A549 (cell line): ENCODE results near the gene MAP4K2. TPM values are rescaled to one million over a fixed set of nuclear protein-coding genes. Genes with fewer than 3 reads are reported as not detected.

Experiments
- ATAC-seq, 2 experiments: fragments of 200-7000 bp in 1 of 2; fragments of >200 bp in 1 of 2; cut with Nextera tagmentation in 1 of 2; cut with Tn5 transposase in 1 of 2; 3 replicates each; pipeline versions ENCODE4 v1.8.0 to v1.9.1; 2018 to 2020; ENCODE audit warnings: mild to moderate bottlenecking in 1 of 2, moderate library complexity in 1 of 2
- CTCF ChIA-PET: fragments of 300-600 bp; sonication (Branson Sonifier 250); formaldehyde crosslinking; extraction: SDS; loops from one replicate; lab custom pipeline; 2021; ENCODE audit warnings: antibody characterized with exemption, inconsistent platforms; lab: Yijun Ruan, JAX
- POLR2A ChIA-PET: fragments of 350-600 bp; formaldehyde crosslinking; extraction: SDS; loops from one replicate; lab custom pipeline; 2021; ENCODE audit warnings: antibody characterized with exemption, inconsistent platforms; lab: Yijun Ruan, JAX
- DNase-seq, 2 experiments: peaks; one replicate each; pipeline versions ENCODE4 v3.0.0 to v3.0.0-alpha.2; 2011 to 2016; ENCODE audit warnings: low read depth in 1 of 2, low spot score in 1 of 2
- FAIRE-seq: peaks from 2 replicates; lab custom pipeline; 2011; peaks lifted over from hg19 to GRCh38; lab: Jason Lieb, UNC
- H3K27ac ChIP-seq, 2 experiments: fragments of >200 bp; sonication (Bioruptor Twin); formaldehyde crosslinking; 3 replicates each; pipeline ENCODE4 v1.5.1; 2016 to 2017
- H3K4me1 ChIP-seq: fragments of >200 bp; sonication (Bioruptor Twin); formaldehyde crosslinking; 3 replicates; pipeline ENCODE4 v1.6.1; 2016
- H3K4me2 ChIP-seq: fragments of >200 bp; sonication (Bioruptor Twin); formaldehyde crosslinking; 3 replicates; pipeline ENCODE4 v1.6.1; 2016
- H3K4me3 ChIP-seq: fragments of >200 bp; sonication (Bioruptor Twin); formaldehyde crosslinking; 3 replicates; pipeline ENCODE4 v1.5.1; 2016
- H3K9me3 ChIP-seq: fragments of >200 bp; sonication (Bioruptor Twin); formaldehyde crosslinking; 3 replicates; pipeline ENCODE4 v1.6.1; 2016
- ATOH8 ChIP-seq: fragments of 250-450 bp; sonication (Bioruptor Pico); IDR thresholded peaks from 2 replicates; pipeline ENCODE4 v1.5.0; 2020; ENCODE audit warnings: low read depth, mild to moderate bottlenecking, moderate library complexity
- BCL3 ChIP-seq: fragments of >200 bp; sonication (Bioruptor Twin); formaldehyde crosslinking; IDR thresholded peaks from 3 replicates; pipeline ENCODE4 v1.6.1; 2016
- CEBPB ChIP-seq, 2 experiments: fragments of >200 bp in 1 of 2; sonication (Bioruptor Twin) in 1 of 2; formaldehyde crosslinking in 1 of 2; IDR thresholded peaks; 2 replicates each; pipeline ENCODE4 v1.6.1; 2012 to 2016
- CHD4 ChIP-seq: fragments of 200-600 bp; sonication (generic); IDR thresholded peaks from 2 replicates; pipeline ENCODE4 v1.6.1; 2016; ENCODE audit warnings: antibody characterized with exemption, mild to moderate bottlenecking, borderline replicate concordance
- E2F6 ChIP-seq: IDR thresholded peaks from 2 replicates; pipeline ENCODE4 v1.6.1; 2012; ENCODE audit warnings: low read depth, borderline replicate concordance
- EHF ChIP-seq: fragments of 250-450 bp; sonication (Bioruptor Pico); IDR thresholded peaks from 2 replicates; pipeline ENCODE4 v1.5.0; 2020; ENCODE audit warnings: mild to moderate bottlenecking
- FOSB ChIP-seq: fragments of 250-450 bp; sonication (Bioruptor Pico); IDR thresholded peaks from 2 replicates; pipeline ENCODE4 v1.5.0; 2020; ENCODE audit warnings: mild to moderate bottlenecking, moderate library complexity
- HDAC2 ChIP-seq: fragments of 200-600 bp; sonication (generic); IDR thresholded peaks from 2 replicates; pipeline ENCODE4 v1.6.1; 2016
- JUN ChIP-seq, 2 experiments: fragments of >200 bp; sonication (Bioruptor Twin); formaldehyde crosslinking; IDR thresholded peaks; 2 replicates in 1 of 2; 3 replicates in 1 of 2; pipeline ENCODE4 v1.6.1; 2016 to 2017
- JUNB ChIP-seq: fragments of >200 bp; sonication (Bioruptor Twin); formaldehyde crosslinking; IDR thresholded peaks from 2 replicates; pipeline ENCODE4 v1.6.1; 2016
- KDM1A ChIP-seq: fragments of 200-600 bp; sonication (generic); IDR thresholded peaks from 2 replicates; pipeline ENCODE4 v1.6.1; 2016; ENCODE audit warnings: low read depth, mild to moderate bottlenecking
- NFE2L2 ChIP-seq: fragments of 150-350 bp; conservative IDR thresholded peaks from 2 replicates; pipeline ENCODE4 v1.6.1; 2014; ENCODE audit warnings: low read length
- NPAS2 ChIP-seq: fragments of 250-450 bp; sonication (Bioruptor Pico); IDR thresholded peaks from 2 replicates; pipeline ENCODE4 v1.8.0; 2022; ENCODE audit warnings: mild to moderate bottlenecking, moderate library complexity, borderline replicate concordance
- NR3C1 ChIP-seq: fragments of >200 bp; sonication (Bioruptor Twin); formaldehyde crosslinking; IDR thresholded peaks from 3 replicates; pipeline ENCODE4 v1.6.1; 2017
- RAD21 ChIP-seq, 2 experiments: fragments of >200 bp in 1 of 2; sonication (Bioruptor Twin) in 1 of 2; formaldehyde crosslinking in 1 of 2; IDR thresholded peaks in 1 of 2; conservative IDR thresholded peaks in 1 of 2; 2 replicates in 1 of 2; 3 replicates in 1 of 2; pipeline ENCODE4 v1.6.1; 2012 to 2018; ENCODE audit warnings: inconsistent platforms in 1 of 2
- RARB ChIP-seq: fragments of 250-450 bp; sonication (Bioruptor Pico); IDR thresholded peaks from 2 replicates; pipeline ENCODE4 v1.8.0; 2021; ENCODE audit warnings: mild to moderate bottlenecking, moderate library complexity
- RNF2 ChIP-seq: fragments of 200-600 bp; sonication (generic); IDR thresholded peaks from 2 replicates; pipeline ENCODE4 v1.6.1; 2016; ENCODE audit warnings: low read depth, mild to moderate bottlenecking, antibody characterized with exemption, moderate library complexity, borderline replicate concordance
- SMC3 ChIP-seq: fragments of >200 bp; sonication (Bioruptor Twin); formaldehyde crosslinking; IDR thresholded peaks from 3 replicates; pipeline ENCODE4 v1.6.1; 2018; ENCODE audit warnings: inconsistent platforms
- SREBF2 ChIP-seq: fragments of 450-650 bp; IDR thresholded peaks from 2 replicates; pipeline ENCODE4 v1.6.1; 2014; ENCODE audit warnings: mild to moderate bottlenecking, moderate library complexity
- TFCP2L1 ChIP-seq: fragments of 250-450 bp; sonication (Bioruptor Pico); IDR thresholded peaks from 2 replicates; pipeline ENCODE4 v1.5.0; 2021; ENCODE audit warnings: mild to moderate bottlenecking
- TP53 ChIP-seq: fragments of 250-450 bp; sonication (Bioruptor Pico); IDR thresholded peaks from 2 replicates; pipeline ENCODE4 v1.5.0; 2021; ENCODE audit warnings: mild to moderate bottlenecking, moderate library complexity
- ZSCAN20 ChIP-seq: fragments of 250-450 bp; sonication (Bioruptor Pico); IDR thresholded peaks from 2 replicates; pipeline ENCODE4 v1.8.0; 2022; ENCODE audit warnings: mild to moderate bottlenecking, moderate library complexity
- WGBS: methylation state at CpG from one replicate; pipeline ENCODE4 v1.1.6; 2017; ENCODE audit errors: missing lambda C conversion rate; 5-methylcytosine and 5-hydroxymethylcytosine counted together
- polyA plus RNA-seq, 4 experiments: library from polyadenylated mRNA; depleted of rRNA in 3 of 4; stranded (reverse); fragments of >200 nt; fragmentation: RNase III in 1 of 4; extraction: RNeasy Plus Mini Kit Qiagen cat#74134 plus additional on column Dnase treatment in 1 of 4; gene quantifications; 2 replicates in 3 of 4; 3 replicates in 1 of 4; pipeline ENCODE4 v1.2.3, GENCODE V29; 2011 to 2017
- TF ChIP-seq, protein P1 (sequence below): fragments of >200 bp; sonication (Bioruptor Twin); formaldehyde crosslinking; IDR thresholded peaks from 3 replicates; pipeline ENCODE4 v1.5.1; 2016
- TF ChIP-seq, protein P2 (sequence below): fragments of 250-450 bp; sonication (Bioruptor Pico); IDR thresholded peaks from 2 replicates; pipeline ENCODE4 v1.5.0; 2021; ENCODE audit warnings: mild to moderate bottlenecking, moderate library complexity, borderline replicate concordance

MAP4K2 gene
- polyA plus RNA-seq, 2 of the 4 experiments (the other 2 are of a cell fraction), result 9.4 to 9.9 TPM

DNA sequence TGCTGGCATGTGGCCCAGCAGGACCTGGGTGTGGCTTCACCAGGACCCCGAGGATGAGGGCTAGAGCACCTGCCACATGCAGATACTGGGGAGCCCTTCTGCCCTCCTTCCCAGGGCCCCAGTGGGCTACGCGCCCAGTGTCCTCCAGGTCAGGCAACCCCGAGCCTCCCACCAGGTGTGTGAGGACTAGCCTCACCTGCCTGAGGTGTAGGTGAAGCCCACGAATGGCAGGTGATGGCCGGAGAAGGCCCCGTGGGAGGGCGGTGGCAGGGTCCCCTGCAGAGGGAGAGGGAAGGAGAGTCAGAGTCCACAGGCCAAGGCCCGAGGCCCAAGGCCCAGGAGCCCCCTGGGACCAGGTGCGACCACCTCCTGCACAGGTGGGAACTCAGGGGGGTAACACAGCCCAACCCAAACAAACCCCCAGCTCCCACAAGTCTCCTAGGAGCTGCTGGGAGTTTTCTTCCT is 34.9 kb upstream of the MAP4K2 start (continued):
- TF ChIP-seq EHF (CRISPR knock-in tag) (no peak), TP53 (no peak), ZSCAN20 (CRISPR knock-in tag) (no peak), CEBPB (IDR thresholded peaks at IDR 0.05) (no peak), SMC3 (no peak), FOSB (CRISPR knock-in tag) (no peak), SREBF2 (no peak)

GRCh38 chr11:64836448-64837072 is 33.5 kb upstream of the MAP4K2 start:
- Histone ChIP-seq H3K4me2 (no peak overlapping the region), H3K4me1 (peaks cover 17% of the 10 kb centered on the region), H3K4me3 (no peak overlapping the region), H3K27ac (peak overlapping the region in 1 of 2 experiments; percentile 68; a peak in 4 of 6 replicates), H3K9me3 (no peaks in the 10 kb centered on the region)
- 86% methylated on average over 11 of the region's 16 CpGs for WGBS
- ATAC-seq (no peak), DNase-seq (no peak), FAIRE-seq (no peak)
- POLR2A ChIA-PET, result interaction anchor here (1.3 kb wide), 1 partner anchor 177 kb away, joined by 3 read pairs; the partner anchor contains the start of gene ARL2
- CTCF ChIA-PET, result interaction anchor here (1.2 to 39.4 kb wide), 6 partner anchors 10 to 177 kb away, joined by 3 to 1607 read pairs (median 44); partner anchors contain the start of genes ARL2, CDC42BPG and EHD1
- no peak for TF ChIP-seq E2F6
- TF ChIP-seq NPAS2 (CRISPR knock-in tag), result no peak
- TF ChIP-seq JUNB, result no peak
- TF ChIP-seq RNF2, result no peak
- TF ChIP-seq CHD4, result no peak
- no peak for TF ChIP-seq HDAC2
- no peak for TF ChIP-seq RARB
- TF ChIP-seq, protein P1, sequence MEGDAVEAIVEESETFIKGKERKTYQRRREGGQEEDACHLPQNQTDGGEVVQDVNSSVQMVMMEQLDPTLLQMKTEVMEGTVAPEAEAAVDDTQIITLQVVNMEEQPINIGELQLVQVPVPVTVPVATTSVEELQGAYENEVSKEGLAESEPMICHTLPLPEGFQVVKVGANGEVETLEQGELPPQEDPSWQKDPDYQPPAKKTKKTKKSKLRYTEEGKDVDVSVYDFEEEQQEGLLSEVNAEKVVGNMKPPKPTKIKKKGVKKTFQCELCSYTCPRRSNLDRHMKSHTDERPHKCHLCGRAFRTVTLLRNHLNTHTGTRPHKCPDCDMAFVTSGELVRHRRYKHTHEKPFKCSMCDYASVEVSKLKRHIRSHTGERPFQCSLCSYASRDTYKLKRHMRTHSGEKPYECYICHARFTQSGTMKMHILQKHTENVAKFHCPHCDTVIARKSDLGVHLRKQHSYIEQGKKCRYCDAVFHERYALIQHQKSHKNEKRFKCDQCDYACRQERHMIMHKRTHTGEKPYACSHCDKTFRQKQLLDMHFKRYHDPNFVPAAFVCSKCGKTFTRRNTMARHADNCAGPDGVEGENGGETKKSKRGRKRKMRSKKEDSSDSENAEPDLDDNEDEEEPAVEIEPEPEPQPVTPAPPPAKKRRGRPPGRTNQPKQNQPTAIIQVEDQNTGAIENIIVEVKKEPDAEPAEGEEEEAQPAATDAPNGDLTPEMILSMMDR, result no peak
- TF ChIP-seq, protein P2, sequence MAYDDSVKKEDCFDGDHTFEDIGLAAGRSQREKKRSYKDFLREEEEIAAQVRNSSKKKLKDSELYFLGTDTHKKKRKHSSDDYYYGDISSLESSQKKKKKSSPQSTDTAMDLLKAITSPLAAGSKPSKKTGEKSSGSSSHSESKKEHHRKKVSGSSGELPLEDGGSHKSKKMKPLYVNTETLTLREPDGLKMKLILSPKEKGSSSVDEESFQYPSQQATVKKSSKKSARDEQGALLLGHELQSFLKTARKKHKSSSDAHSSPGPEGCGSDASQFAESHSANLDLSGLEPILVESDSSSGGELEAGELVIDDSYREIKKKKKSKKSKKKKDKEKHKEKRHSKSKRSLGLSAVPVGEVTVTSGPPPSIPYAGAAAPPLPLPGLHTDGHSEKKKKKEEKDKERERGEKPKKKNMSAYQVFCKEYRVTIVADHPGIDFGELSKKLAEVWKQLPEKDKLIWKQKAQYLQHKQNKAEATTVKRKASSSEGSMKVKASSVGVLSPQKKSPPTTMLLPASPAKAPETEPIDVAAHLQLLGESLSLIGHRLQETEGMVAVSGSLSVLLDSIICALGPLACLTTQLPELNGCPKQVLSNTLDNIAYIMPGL, result no peak
- TF ChIP-seq JUN (IDR thresholded peaks at IDR 0.05), result no peak
- TF ChIP-seq NFE2L2, result no peak
- TF ChIP-seq TFCP2L1 (CRISPR knock-in tag), result no peak
- TF ChIP-seq NR3C1, result no peak
- no peak for TF ChIP-seq ATOH8 (CRISPR knock-in tag)
- no peak for TF ChIP-seq BCL3
- TF ChIP-seq RAD21 (conservative IDR thresholded peaks at IDR 0.05 in 1 of 2, IDR thresholded peaks at IDR 0.05 in 1 of 2), result no peak
- TF ChIP-seq SREBF2, result no peak
- no peak for TF ChIP-seq KDM1A
